Keratinocyte (primary cell): ENCODE measurements around the gene HERC6. TPM values are rescaled to one million over a fixed set of nuclear protein-coding genes. Genes with fewer than 3 reads are reported as not detected.

Experiments
- DNase-seq: peaks from one replicate; pipeline ENCODE4 v3.0.0-alpha.2; 2011; ENCODE audit warnings: low read depth, missing footprints, low spot score
- FAIRE-seq: peaks from 2 replicates; lab custom pipeline; 2011; peaks lifted over from hg19 to GRCh38; lab: Jason Lieb, UNC
- H2AFZ ChIP-seq: 2 replicates; pipeline ENCODE4 v1.6.0; 2012; ENCODE audit warnings: low read length, control low read depth, inconsistent platforms; ENCODE audit not compliant: control insufficient read depth
- H3K27ac ChIP-seq: 2 replicates; pipeline ENCODE4 v1.5.1; 2011; ENCODE audit warnings: low read length; ENCODE audit not compliant: control insufficient read depth, insufficient read depth
- H3K27me3 ChIP-seq: 3 replicates; pipeline ENCODE4 v1.6.0; 2011; ENCODE audit warnings: low read length; ENCODE audit not compliant: control insufficient read depth, insufficient read depth; ENCODE audit errors: extremely low read depth
- H3K36me3 ChIP-seq, 2 experiments: 2 replicates in 1 of 2; 3 replicates in 1 of 2; pipeline ENCODE4 v1.5.1; 2011; ENCODE audit warnings: low read length in 2 of 2, mild to moderate bottlenecking in 1 of 2; ENCODE audit not compliant: control insufficient read depth in 2 of 2, insufficient read depth in 2 of 2; ENCODE audit errors: extremely low read depth in 1 of 2
- H3K4me1 ChIP-seq: 3 replicates; pipeline ENCODE4 v1.5.1; 2011; ENCODE audit warnings: low read length; ENCODE audit not compliant: control insufficient read depth, insufficient read depth; ENCODE audit errors: extremely low read depth
- H3K4me2 ChIP-seq: 3 replicates; pipeline ENCODE4 v1.6.0; 2011; ENCODE audit warnings: low read depth, low read length; ENCODE audit not compliant: control insufficient read depth, insufficient read depth; ENCODE audit errors: extremely low read depth
- H3K4me3 ChIP-seq, 3 experiments: fragments of 200-600 bp in 1 of 3; sonication (generic) in 1 of 3; 2 replicates in 2 of 3; 3 replicates in 1 of 3; pipeline ENCODE4 v1.5.1; 2011 to 2016; ENCODE audit warnings: low read length in 3 of 3, mild to moderate bottlenecking in 3 of 3, control low read depth in 2 of 3, inconsistent platforms in 1 of 3, low read depth in 1 of 3, mixed read lengths in 1 of 3, mixed run types in 1 of 3, moderate library complexity in 1 of 3; ENCODE audit not compliant: control insufficient read depth in 2 of 3, insufficient read depth in 2 of 3; ENCODE audit errors: extremely low read depth in 1 of 3
- H3K79me2 ChIP-seq: 2 replicates; pipeline ENCODE4 v1.6.0; 2012; ENCODE audit warnings: low read length; ENCODE audit not compliant: control insufficient read depth, insufficient read depth
- H3K9ac ChIP-seq: 3 replicates; pipeline ENCODE4 v1.6.0; 2011; ENCODE audit warnings: low read length; ENCODE audit not compliant: control insufficient read depth, insufficient read depth; ENCODE audit errors: extremely low read depth
- H3K9me1 ChIP-seq: 3 replicates; pipeline ENCODE4 v1.6.0; 2011; ENCODE audit warnings: low read length; ENCODE audit not compliant: control insufficient read depth, insufficient read depth; ENCODE audit errors: extremely low read depth
- H3K9me3 ChIP-seq: 2 replicates; pipeline ENCODE4 v1.5.1; 2012; ENCODE audit warnings: low read depth, low read length; ENCODE audit not compliant: control insufficient read depth
- H4K20me1 ChIP-seq: 3 replicates; pipeline ENCODE4 v1.6.0; 2011; ENCODE audit warnings: low read length; ENCODE audit not compliant: control insufficient read depth, insufficient read depth; ENCODE audit errors: extremely low read depth
- EZH2 ChIP-seq: IDR thresholded peaks from one replicate; pipeline ENCODE4 v1.6.1; 2012; ENCODE audit warnings: inconsistent platforms, mild to moderate bottlenecking, low read length, moderate library complexity
- dilution Hi-C: fragments of 300-500 bp; cut with MboI; formaldehyde crosslinking; loops from one replicate; pipeline ENCODE4 v1.7.0; 2020; ENCODE audit warnings: low sequenced_read_pairs; ENCODE audit not compliant: extremely low pct_ligation_motif_present
- polyA plus RNA-seq, 5 experiments: library from polyadenylated mRNA; depleted of rRNA in 3 of 5; stranded (reverse) in 3 of 5; stranded (forward) in 1 of 5; unstranded in 1 of 5; fragments of >200 nt; gene quantifications; 1 replicate in 1 of 5; 2 replicates in 3 of 5; 3 replicates in 1 of 5; pipeline versions ENCODE4 v1.2.1 to v1.2.3, GENCODE V29; 2011 to 2012; ENCODE audit warnings: missing spikeins in 2 of 5, low read depth in 1 of 5, low replicate concordance in 1 of 5
- TF ChIP-seq, protein P1 (sequence below), 3 experiments: IDR thresholded peaks in 1 of 3; conservative IDR thresholded peaks in 1 of 3; optimal IDR thresholded peaks in 1 of 3; 2 replicates in 2 of 3; 3 replicates in 1 of 3; pipeline versions ENCODE3 to v1.5.1; 2011; ENCODE audit warnings: low read length in 3 of 3, mild to moderate bottlenecking in 3 of 3, moderate library complexity in 2 of 3, control low read depth in 1 of 3, inconsistent platforms in 1 of 3; ENCODE audit not compliant: insufficient read depth in 2 of 3; ENCODE audit errors: extremely low read depth in 1 of 3

The HERC6 gene
- polyA plus RNA-seq, 1 donor (not counting 4 experiments of a cell fraction or from before 2014, with no cell fraction given) = 33.9 TPM

DNA sequence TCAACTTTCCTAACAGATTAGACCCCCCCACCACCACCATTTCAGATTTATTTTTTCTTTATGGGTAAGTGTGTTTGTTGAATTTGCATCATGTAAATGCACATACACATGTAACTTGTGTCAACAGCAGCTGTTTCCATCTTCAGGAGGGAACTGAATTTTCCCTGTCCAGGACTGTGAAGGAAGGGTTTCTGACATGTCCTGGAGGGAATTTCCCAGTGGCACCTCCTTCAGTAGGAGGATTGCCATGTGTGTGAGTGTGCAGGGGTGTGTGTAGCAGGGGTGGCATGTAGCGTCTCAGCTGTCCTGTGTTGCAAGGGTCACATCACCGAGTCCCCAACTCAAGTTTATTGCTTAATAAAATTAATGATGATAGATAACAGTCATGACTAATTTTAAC, 19.7 kb downstream of the HERC6 start:
- no peaks in the 10 kb centered on the region for H3K9me3 ChIP-seq
- no peaks in the 10 kb centered on the region for H3K9me1 ChIP-seq
- H3K79me2 ChIP-seq = no peaks in the 10 kb centered on the region
- H3K27me3 ChIP-seq = no peaks in the 10 kb centered on the region
- TF ChIP-seq, protein P1, sequence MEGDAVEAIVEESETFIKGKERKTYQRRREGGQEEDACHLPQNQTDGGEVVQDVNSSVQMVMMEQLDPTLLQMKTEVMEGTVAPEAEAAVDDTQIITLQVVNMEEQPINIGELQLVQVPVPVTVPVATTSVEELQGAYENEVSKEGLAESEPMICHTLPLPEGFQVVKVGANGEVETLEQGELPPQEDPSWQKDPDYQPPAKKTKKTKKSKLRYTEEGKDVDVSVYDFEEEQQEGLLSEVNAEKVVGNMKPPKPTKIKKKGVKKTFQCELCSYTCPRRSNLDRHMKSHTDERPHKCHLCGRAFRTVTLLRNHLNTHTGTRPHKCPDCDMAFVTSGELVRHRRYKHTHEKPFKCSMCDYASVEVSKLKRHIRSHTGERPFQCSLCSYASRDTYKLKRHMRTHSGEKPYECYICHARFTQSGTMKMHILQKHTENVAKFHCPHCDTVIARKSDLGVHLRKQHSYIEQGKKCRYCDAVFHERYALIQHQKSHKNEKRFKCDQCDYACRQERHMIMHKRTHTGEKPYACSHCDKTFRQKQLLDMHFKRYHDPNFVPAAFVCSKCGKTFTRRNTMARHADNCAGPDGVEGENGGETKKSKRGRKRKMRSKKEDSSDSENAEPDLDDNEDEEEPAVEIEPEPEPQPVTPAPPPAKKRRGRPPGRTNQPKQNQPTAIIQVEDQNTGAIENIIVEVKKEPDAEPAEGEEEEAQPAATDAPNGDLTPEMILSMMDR (optimal IDR thresholded peaks at IDR 0.05 in 1 of 3, IDR thresholded peaks at IDR 0.05 in 1 of 3, conservative IDR thresholded peaks at IDR 0.05 in 1 of 3; ENCODE audit: extremely low read depth in 1 of 3, insufficient read depth in 2 of 3, low read length in 3 of 3) = no peak
- no peak for TF ChIP-seq EZH2
- H4K20me1 ChIP-seq = no peaks in the 10 kb centered on the region
- H3K9ac ChIP-seq = no peak overlapping the region
- DNase-seq = no peak
- no peak overlapping the region for H2AFZ ChIP-seq
- H3K36me3 ChIP-seq = peaks cover 0 to 12% of the 10 kb centered on the region in 2 experiments
- H3K4me2 ChIP-seq = no peak overlapping the region
- dilution Hi-C loops = no loop called here
- FAIRE-seq = no peak
- H3K4me3 ChIP-seq = no peak overlapping the region
- H3K27ac ChIP-seq = no peak overlapping the region
- no peaks in the 10 kb centered on the region for H3K4me1 ChIP-seq

GRCh38 chr4:88409206-88409605, 30.6 kb downstream of the HERC6 start:
- dilution Hi-C loops = no loop called here
- Histone ChIP-seq H3K9me3 (no peaks in the 10 kb centered on the region), H3K36me3 (peaks cover 0 to 13% of the 10 kb centered on the region in 2 experiments), H2AFZ (no peak overlapping the region), H3K27ac (no peak overlapping the region), H4K20me1 (no peaks in the 10 kb centered on the region), H3K27me3 (no peaks in the 10 kb centered on the region), H3K79me2 (no peaks in the 10 kb centered on the region), H3K4me2 (no peak overlapping the region), H3K9me1 (no peaks in the 10 kb centered on the region), H3K4me3 (no peak overlapping the region), H3K9ac (no peak overlapping the region), H3K4me1 (no peaks in the 10 kb centered on the region)
- FAIRE-seq (no peak), DNase-seq (no peak)
- TF ChIP-seq, protein P1 (optimal IDR thresholded peaks at IDR 0.05 in 1 of 3, IDR thresholded peaks at IDR 0.05 in 1 of 3, conservative IDR thresholded peaks at IDR 0.05 in 1 of 3; ENCODE audit: extremely low read depth in 1 of 3, insufficient read depth in 2 of 3, low read length in 3 of 3) = no peak
- no peak for TF ChIP-seq EZH2
